PFSK-1 (cell line): Measurements from ENCODE around the gene ABHD6.

Experiments used
- FOXP2 ChIP-seq: optimal IDR thresholded peaks from 2 replicates; pipeline ENCODE3; 2011; ENCODE audit warnings: borderline replicate concordance, control low read depth, inconsistent platforms; ENCODE audit not compliant: insufficient read depth; ENCODE audit errors: extremely low read length, extremely low read depth
- POLR2AphosphoS5 ChIP-seq: IDR thresholded peaks from 2 replicates; pipeline ENCODE4 v1.6.1; 2012; ENCODE audit warnings: low read depth, mild to moderate bottlenecking, control low read depth, low read length, moderate library complexity
- REST ChIP-seq, 2 experiments: IDR thresholded peaks; 2 replicates each; pipeline versions ENCODE4 v1.6.1 to v1.8.0; 2011 to 2012; ENCODE audit warnings: low read depth in 2 of 2, low read length in 2 of 2, control low read depth in 1 of 2, inconsistent platforms in 1 of 2, mild to moderate bottlenecking in 1 of 2, moderate library complexity in 1 of 2; ENCODE audit not compliant: insufficient read depth in 1 of 2
- SIN3A ChIP-seq: IDR thresholded peaks from 2 replicates; pipeline ENCODE4 v1.6.1; 2012; ENCODE audit warnings: mild to moderate bottlenecking, low read length, moderate library complexity, borderline replicate concordance; ENCODE audit not compliant: insufficient read depth
- TAF1 ChIP-seq: IDR thresholded peaks from 2 replicates; pipeline ENCODE4 v1.6.1; 2012; ENCODE audit warnings: low read length, control low read depth, borderline replicate concordance; ENCODE audit not compliant: insufficient read depth

ABHD6 gene

GRCh38 chr3:58321791-58322190 is 84.2 kb downstream of the ABHD6 start:
- TF ChIP-seq TAF1 = no peak
- no peak for TF ChIP-seq SIN3A
- TF ChIP-seq REST (IDR thresholded peaks at IDR 0.05; ENCODE audit: insufficient read depth in 1 of 2, low read depth in 2 of 2, low read length in 2 of 2) = no peak
- TF ChIP-seq POLR2AphosphoS5 = no peak
- no peak for TF ChIP-seq FOXP2

- TF ChIP-seq POLR2AphosphoS5 = no peak
- TF ChIP-seq FOXP2 = no peak
- no peak for TF ChIP-seq REST (IDR thresholded peaks at IDR 0.05; ENCODE audit: insufficient read depth in 1 of 2, low read depth in 2 of 2, low read length in 2 of 2)
- TF ChIP-seq TAF1 = no peak
- TF ChIP-seq SIN3A = no peak
These were observed 85.2 kb downstream of the ABHD6 start for GRCh38 chr3:58322793-58323192.

GRCh38 chr3:58323529-58324390 is 86.2 kb downstream of the ABHD6 start:
- TF ChIP-seq POLR2AphosphoS5 (no peak), REST (IDR thresholded peaks at IDR 0.05; ENCODE audit: insufficient read depth in 1 of 2, low read depth in 2 of 2, low read length in 2 of 2) (no peak), TAF1 (no peak), SIN3A (no peak), FOXP2 (no peak)

GRCh38 chr3:58324391-58325390 is 87.1 kb downstream of the ABHD6 start:
- TF ChIP-seq TAF1 = no peak
- TF ChIP-seq SIN3A = no peak
- TF ChIP-seq REST (IDR thresholded peaks at IDR 0.05; ENCODE audit: insufficient read depth in 1 of 2, low read depth in 2 of 2, low read length in 2 of 2) = no peak
- TF ChIP-seq POLR2AphosphoS5 = no peak
- no peak for TF ChIP-seq FOXP2
